HT-29 (cell line): ENCODE data around the gene MYO16. TPM values are rescaled to one million over a fixed set of nuclear protein-coding genes. Genes with fewer than 3 reads are reported as not detected.
"Not testable (repeated sequence)": the region's sequence is repeated elsewhere in the genome, so short reads cannot be mapped to it uniquely, and the experiment has no call there.

Experiments used
- DNase-seq: peaks from one replicate; pipeline ENCODE4 v3.0.0-alpha.2; 2015; ENCODE audit warnings: low spot score
- total RNA-seq: library from RNA; depleted of rRNA; stranded (reverse); fragments of >200 nt; shearing (Covaris generic); gene quantifications from 2 replicates; pipeline ENCODE4 v1.2.3, GENCODE V29; 2014

The MYO16 gene
- total RNA-seq, 1 experiment from 2014 or later = not detected

DNA sequence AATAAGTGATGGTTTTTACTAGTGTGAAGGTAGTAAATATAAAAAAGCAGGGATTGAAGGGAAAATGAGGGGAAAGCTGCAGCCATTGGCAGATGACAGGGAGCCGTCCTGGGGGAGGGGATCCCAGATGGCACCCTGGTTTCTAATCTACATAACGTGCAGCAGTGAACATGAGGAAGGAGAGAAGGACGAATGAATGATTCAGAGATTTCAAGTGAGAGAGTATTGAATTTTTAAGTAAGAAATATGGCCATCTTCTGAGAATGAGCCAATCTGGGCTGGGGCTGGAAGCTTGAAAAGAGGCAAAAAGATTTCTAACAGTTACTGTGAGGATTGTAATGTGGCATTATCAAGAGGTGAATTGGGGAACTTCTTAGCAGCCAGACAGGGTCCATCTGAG is 414.2 kb downstream of the MYO16 start:
- DNase-seq = no peak

- no peak for DNase-seq
Measured at GRCh38 chr13:109055850-109056249, 426.4 kb downstream of the MYO16 start.

- DNase-seq = no peak
Measured at GRCh38 chr13:109058087-109058486, 428.7 kb downstream of the MYO16 start.

DNA sequence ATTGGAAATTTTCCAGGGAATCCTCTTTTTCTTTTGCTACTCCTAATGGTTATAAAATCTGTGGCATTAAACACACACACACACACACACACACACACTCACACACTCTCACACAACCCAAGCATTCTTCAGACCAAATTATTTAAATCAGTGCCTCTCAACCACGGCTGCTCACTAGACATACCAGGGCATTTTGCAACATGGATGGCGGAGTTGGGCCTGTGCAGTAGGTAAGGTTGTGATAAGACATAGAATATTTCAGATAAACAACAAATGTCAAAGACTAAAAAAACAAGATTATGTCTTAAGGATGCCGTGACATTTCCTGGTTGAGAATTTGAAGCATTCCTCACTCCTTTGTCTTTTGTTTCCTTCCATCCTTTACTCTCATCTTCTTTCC is 443.1 kb downstream of the MYO16 start:
- no peak for DNase-seq

DNA sequence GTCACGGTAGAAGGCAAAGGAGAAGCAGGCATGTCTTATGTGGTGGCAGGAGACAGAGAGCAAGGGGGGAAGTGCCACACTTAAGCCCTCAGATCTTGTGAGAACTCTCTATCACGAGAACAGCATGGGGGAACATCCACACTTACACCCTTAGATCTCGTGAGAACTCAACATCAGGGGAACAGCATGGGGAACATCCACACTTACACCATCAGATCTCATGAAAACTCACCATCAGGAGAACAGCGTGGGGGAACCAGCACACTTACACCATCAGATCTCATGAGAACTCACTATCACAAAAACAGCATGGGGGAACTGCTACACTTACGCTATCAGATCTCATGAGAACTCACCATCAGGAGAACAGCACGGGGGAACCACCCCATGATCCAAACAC is 445.0 kb downstream of the MYO16 start:
- no peak for DNase-seq

- DNase-seq = no peak
Measured at GRCh38 chr13:109074853-109075252, 445.4 kb downstream of the MYO16 start.

- DNase-seq = no peak
Measured at GRCh38 chr13:109087916-109088623, 458.7 kb downstream of the MYO16 start.

DNA sequence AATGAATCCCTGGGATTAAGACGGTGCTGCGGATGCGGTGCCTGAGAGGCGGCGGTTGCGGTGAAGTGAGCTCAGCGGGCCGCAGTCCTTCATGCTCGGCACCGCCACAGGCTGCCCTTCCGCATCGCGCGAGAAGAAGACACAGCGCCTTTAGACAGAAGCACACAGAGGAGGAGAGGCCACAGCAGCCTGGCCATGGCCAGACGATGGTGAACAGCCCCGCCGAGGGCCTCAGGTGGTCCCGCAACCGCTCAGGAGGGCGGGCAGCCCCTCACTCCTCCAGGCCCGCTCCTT is 459.2 kb downstream of the MYO16 start:
- DNase-seq = no peak

- no peak for DNase-seq
Measured at GRCh38 chr13:109090796-109091195, 461.4 kb downstream of the MYO16 start.

GRCh38 chr13:109091249-109091648 is 461.8 kb downstream of the MYO16 start:
- DNase-seq = no peak

DNA sequence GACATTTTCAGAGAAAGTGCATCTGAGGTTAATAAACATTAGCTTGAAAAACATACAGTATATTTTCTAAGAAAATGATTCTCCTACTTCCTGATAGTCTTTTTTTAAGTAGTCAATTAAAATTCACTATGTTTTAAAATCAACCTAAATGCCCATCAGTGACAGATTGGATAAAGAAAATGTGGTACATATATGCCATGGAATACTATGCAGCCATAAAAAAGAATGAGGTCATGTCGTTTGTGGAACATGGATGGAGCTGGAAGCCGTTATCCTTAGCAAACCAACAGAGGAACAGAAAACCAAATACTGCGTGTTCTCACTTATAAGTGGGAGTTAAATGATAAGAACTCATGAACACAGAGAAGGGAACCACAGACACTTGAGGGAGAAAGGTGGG is 462.8 kb downstream of the MYO16 start:
- not testable (repeated sequence) for DNase-seq

DNA sequence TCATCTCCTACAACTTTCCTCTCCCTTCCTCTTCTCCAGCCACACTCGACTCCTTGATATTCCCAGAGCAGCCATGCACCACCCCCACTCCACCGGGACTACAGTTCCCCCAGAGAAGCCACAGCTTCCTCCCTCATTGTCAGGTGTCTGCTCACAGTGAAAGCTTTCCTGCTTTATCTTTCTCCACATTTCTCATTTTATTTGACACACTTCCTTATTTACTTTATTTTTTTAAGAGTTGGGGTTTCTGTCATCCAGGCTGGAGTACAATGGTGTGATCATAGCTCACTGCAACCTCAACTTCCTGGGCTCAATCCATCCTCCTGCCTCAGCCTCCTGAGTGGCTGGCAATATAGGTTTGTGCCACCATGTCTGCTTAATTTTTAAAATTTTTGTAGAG is 464.6 kb downstream of the MYO16 start:
- no peak for DNase-seq

DNA sequence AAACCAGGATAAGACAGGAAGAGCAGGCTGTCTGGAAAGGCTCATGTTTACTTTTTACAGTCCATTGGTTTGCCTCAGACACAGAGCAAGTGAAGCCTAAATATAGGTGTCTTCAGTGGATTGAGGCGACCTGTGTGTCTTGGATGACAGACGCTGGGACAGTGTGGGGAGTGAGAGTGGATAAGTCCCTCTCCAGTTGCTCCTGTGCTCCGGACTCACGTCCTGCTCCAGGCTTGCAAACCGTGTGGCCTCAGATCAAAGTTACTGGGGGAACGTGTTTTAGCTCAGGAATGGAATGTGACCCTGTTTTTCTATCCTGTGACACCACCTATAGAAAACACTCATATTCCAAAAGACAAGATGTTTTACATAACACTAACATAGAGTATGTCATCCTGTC is 465.7 kb downstream of the MYO16 start:
- no peak for DNase-seq

DNA sequence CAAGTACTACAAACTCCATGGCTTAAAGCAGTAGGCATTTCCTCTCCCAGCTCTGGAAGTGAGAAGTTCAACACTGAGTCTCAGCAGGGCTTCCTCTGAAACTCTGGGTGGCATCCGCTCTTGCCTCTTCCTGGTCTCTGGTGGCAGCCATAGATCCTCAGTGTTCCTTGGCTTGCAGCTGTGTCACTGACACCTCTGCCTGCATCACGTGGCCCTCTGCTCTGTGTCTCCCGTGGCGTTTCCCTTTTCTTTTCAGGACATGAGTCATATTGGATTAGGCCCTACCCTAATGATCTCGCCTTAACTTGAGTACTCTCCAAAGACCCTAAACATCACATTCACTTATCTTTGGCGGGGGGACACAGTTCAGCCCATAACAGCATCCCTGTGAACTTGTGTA is 466.7 kb downstream of the MYO16 start:
- DNase-seq = no peak

GRCh38 chr13:109100705-109101304 is 471.4 kb downstream of the MYO16 start:
- DNase-seq = no peak

- no peak for DNase-seq
Measured at GRCh38 chr13:109101550-109102144, 472.2 kb downstream of the MYO16 start.

- DNase-seq = no peak
Measured at GRCh38 chr13:109105899-109106298, 476.5 kb downstream of the MYO16 start.

DNA sequence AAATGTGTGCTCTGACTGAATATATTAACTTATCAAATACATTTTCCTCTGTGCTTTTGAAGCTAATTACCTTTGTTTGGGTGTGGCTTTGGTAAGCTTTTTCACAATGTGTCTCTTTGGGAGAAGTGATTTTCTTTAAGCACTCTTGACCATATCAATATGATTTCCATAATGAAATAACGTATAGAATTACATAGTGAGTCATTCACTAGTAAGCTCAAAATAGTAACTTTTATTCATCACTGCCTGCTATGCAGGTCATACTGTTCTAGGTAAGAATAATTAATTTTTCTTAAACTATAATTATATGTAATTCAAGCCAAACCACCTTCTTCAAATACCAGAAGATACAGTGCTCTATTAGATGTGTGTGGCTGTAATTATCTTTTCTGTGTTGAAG is 480.7 kb downstream of the MYO16 start:
- DNase-seq = no peak

DNA sequence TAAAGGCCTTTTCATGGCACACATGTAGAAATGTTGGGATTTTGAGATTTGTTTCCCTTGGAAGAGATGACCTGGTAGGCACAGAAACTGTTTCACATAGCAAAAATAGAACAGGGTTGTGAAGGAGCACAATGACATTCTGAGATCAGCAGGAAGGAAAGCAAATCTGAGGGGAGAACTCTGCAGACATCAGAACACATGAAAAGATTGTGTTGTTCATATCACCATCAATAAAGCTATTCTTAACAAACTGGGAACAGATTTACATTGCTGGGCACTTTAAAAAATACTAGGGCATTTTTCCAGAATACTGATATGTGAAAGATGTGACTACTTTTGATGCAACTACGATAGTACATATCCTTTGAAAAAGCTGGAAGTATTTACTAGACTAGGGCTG is 481.7 kb downstream of the MYO16 start:
- no peak for DNase-seq

GRCh38 chr13:109113427-109113826 is 484.0 kb downstream of the MYO16 start:
- no peak for DNase-seq

GRCh38 chr13:109114162-109114561 is 484.8 kb downstream of the MYO16 start:
- no peak for DNase-seq

DNA sequence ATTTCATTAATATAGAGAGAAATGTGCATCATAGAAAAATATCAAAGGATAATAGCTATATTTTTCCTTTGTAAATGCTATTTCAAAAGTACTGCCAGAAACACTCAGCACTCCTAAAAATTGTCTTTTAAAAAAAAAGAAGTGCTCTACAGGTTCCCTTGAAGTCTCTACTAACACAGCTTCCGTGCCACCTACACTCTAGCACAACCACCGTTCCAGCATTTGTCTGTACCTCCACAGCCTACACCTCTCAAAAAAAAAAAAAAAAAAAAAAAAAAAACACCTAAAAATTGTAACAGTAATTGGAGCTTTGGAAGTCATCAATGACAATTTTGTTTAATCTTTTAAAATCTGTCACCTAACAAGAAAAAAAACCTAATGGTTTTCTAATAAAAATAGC is 485.6 kb downstream of the MYO16 start:
- DNase-seq = no peak

DNA sequence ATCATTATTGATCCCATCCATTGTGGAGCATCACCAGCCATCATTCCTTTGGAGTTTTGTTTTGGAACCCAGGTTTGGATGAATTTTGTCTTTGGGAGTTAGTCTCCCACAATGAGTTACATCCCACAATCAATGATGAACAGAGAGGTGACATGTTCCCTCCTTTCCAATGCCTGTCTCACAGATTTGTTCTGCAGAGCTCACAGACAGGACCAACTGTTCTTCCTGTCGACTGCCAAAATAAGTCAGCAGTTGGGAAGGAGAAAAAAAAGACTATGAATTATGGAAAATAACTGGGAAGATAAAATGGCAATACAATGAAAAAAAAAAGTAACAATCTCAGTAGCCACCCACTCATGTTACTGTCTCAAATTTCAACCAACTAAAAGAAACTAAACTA is 489.1 kb downstream of the MYO16 start:
- DNase-seq = no peak
